NOMO-1 treated with dmso at 0.1 percent for 144 hours (cell line): ENCODE results near the gene ACAD9.
"Not testable (repeated sequence)": the region's sequence is repeated elsewhere in the genome, so short reads cannot be mapped to it uniquely, and the experiment has no call there.

Source experiments
- DNase-seq: peaks from one replicate; lab custom pipeline; 2025; ENCODE audit not compliant: unreplicated experiment; lab: John Stamatoyannopoulos, UW

Gene ACAD9

GRCh38 chr3:128879125-128879969, at the start of gene ACAD9:
TSS of gene ACAD9 (plus strand) at chr3:128879620. CDS start at chr3:128879692, 72 bp downstream.
- DNase-seq: peak; percentile 99

- not testable (repeated sequence) for DNase-seq
These were observed 49.3 kb upstream of the ACAD9 start for GRCh38 chr3:128829925-128830625.

GRCh38 chr3:128830762-128831161, 48.7 kb upstream of the ACAD9 start:
- DNase-seq: not testable (repeated sequence)

- not testable (repeated sequence) for DNase-seq
These were observed 46.4 kb upstream of the ACAD9 start for GRCh38 chr3:128832979-128833378.

GRCh38 chr3:128835096-128835495, 44.3 kb upstream of the ACAD9 start:
- peak; percentile 27 for DNase-seq

GRCh38 chr3:128841926-128842920, 37.2 kb upstream of the ACAD9 start:
- no peak for DNase-seq

GRCh38 chr3:128844502-128844901, 34.9 kb upstream of the ACAD9 start:
- no peak for DNase-seq

GRCh38 chr3:128845119-128845777, 34.2 kb upstream of the ACAD9 start:
- DNase-seq: no peak

GRCh38 chr3:128845778-128846485, 33.5 kb upstream of the ACAD9 start:
- peak; percentile 98 for DNase-seq

GRCh38 chr3:128846486-128846891, 32.9 kb upstream of the ACAD9 start:
- DNase-seq: peak; percentile 81

- DNase-seq: no peak
These were observed 31.6 kb upstream of the ACAD9 start for GRCh38 chr3:128847666-128848370.

GRCh38 chr3:128848936-128849335, 30.5 kb upstream of the ACAD9 start:
- no peak for DNase-seq

- DNase-seq: no peak
These were observed 29.4 kb upstream of the ACAD9 start for GRCh38 chr3:128849911-128850455.

- no peak for DNase-seq
These were observed 28.9 kb upstream of the ACAD9 start for GRCh38 chr3:128850544-128850943.

- DNase-seq: no peak
These were observed 27.8 kb upstream of the ACAD9 start for GRCh38 chr3:128851601-128852000.

- no peak for DNase-seq
These were observed 25.6 kb upstream of the ACAD9 start for GRCh38 chr3:128853826-128854225.

- peak; percentile 95 for DNase-seq
These were observed 24.9 kb upstream of the ACAD9 start for GRCh38 chr3:128854475-128854874.

- DNase-seq: no peak
These were observed 23.9 kb upstream of the ACAD9 start for GRCh38 chr3:128855569-128855968.

- no peak for DNase-seq
These were observed 21.3 kb upstream of the ACAD9 start for GRCh38 chr3:128858167-128858566.
